Panc1 (cell line): ENCODE data around the gene UPB1. TPM values are rescaled to one million over a fixed set of nuclear protein-coding genes. Genes with fewer than 3 reads are reported as not detected.
"Not testable (repeated sequence)": the region's sequence is repeated elsewhere in the genome, so short reads cannot be mapped to it uniquely, and the experiment has no call there.

Source experiments
- ATAC-seq: fragments of 200-7000 bp; cut with Tn5 transposase; 2 replicates; pipeline ENCODE4 v1.9.1; 2020; ENCODE audit warnings: mild to moderate bottlenecking, moderate library complexity
- BruUV-seq: library from RNA; stranded (reverse); fragments of 400-500 nt; replicated peaks from 2 replicates; lab custom pipeline; 2021; lab: Mats Ljungman, UMichigan
- CTCF ChIA-PET: fragments of 300-600 bp; sonication (Branson Sonifier 250); formaldehyde crosslinking; loops from one replicate; lab custom pipeline; 2022; ENCODE audit warnings: antibody characterized with exemption; lab: Charles Lee
- POLR2A ChIA-PET: fragments of 300-600 bp; sonication (Branson Sonifier 250); formaldehyde crosslinking; loops from one replicate; lab custom pipeline; 2022; ENCODE audit warnings: antibody characterized with exemption; lab: Charles Lee
- DNase-seq: peaks from one replicate; pipeline ENCODE4 v3.0.0-alpha.2; 2010; ENCODE audit warnings: low read depth, low spot score
- H3K27ac ChIP-seq: 2 replicates; pipeline ENCODE4 v1.5.1; 2011; ENCODE audit warnings: mild to moderate bottlenecking, low read length, inconsistent platforms
- H3K27me3 ChIP-seq: fragments of 200-500 bp; sonication (Bioruptor generic); 2 replicates; pipeline ENCODE4 v1.6.0; 2014; ENCODE audit warnings: low read length, inconsistent platforms; ENCODE audit not compliant: control insufficient read depth, insufficient read depth
- H3K36me3 ChIP-seq: fragments of 200-500 bp; sonication (Bioruptor generic); 2 replicates; pipeline ENCODE4 v1.5.1; 2014; ENCODE audit warnings: inconsistent platforms, mild to moderate bottlenecking, low read length, moderate library complexity; ENCODE audit not compliant: control insufficient read depth, insufficient read depth
- H3K4me1 ChIP-seq: 2 replicates; pipeline ENCODE4 v1.5.1; 2011; ENCODE audit warnings: inconsistent platforms, mild to moderate bottlenecking, low read length, moderate library complexity; ENCODE audit not compliant: control insufficient read depth, insufficient read depth
- H3K4me3 ChIP-seq, 2 experiments: 2 replicates each; pipeline ENCODE4 v1.5.1; 2011 to 2012; ENCODE audit warnings: low read depth in 2 of 2, low read length in 2 of 2, mild to moderate bottlenecking in 2 of 2, inconsistent platforms in 1 of 2, moderate library complexity in 1 of 2
- H3K9me3 ChIP-seq: fragments of 200-500 bp; sonication (Bioruptor generic); 2 replicates; pipeline ENCODE4 v1.5.1; 2014; ENCODE audit warnings: low read depth, mild to moderate bottlenecking, inconsistent platforms, low read length, moderate library complexity; ENCODE audit not compliant: control insufficient read depth, insufficient read depth
- POLR2AphosphoS5 ChIP-seq: IDR thresholded peaks from 2 replicates; pipeline ENCODE4 v1.6.1; 2012; ENCODE audit warnings: mild to moderate bottlenecking, low read depth, low read length, moderate library complexity
- REST ChIP-seq, 2 experiments: IDR thresholded peaks; 2 replicates each; pipeline ENCODE4 v1.6.1; 2011 to 2012; ENCODE audit warnings: low read depth in 2 of 2, control low read depth in 1 of 2, low read length in 1 of 2, mild to moderate bottlenecking in 1 of 2, moderate library complexity in 1 of 2; ENCODE audit not compliant: insufficient read depth in 1 of 2
- SIN3A ChIP-seq: IDR thresholded peaks from 2 replicates; pipeline ENCODE4 v1.6.1; 2012; ENCODE audit warnings: low read depth, mild to moderate bottlenecking, low read length, moderate library complexity, borderline replicate concordance; ENCODE audit not compliant: insufficient read depth
- TCF7L2 ChIP-seq: IDR thresholded peaks from 2 replicates; pipeline ENCODE4 v1.6.1; 2011; ENCODE audit warnings: mild to moderate bottlenecking, low read depth, low read length, inconsistent platforms
- in situ Hi-C: cut with HindIII; loops from 2 replicates; pipeline ENCODE4 v1.10.0; 2016; ENCODE audit warnings: low sequenced_read_pairs, low pct_unique_long_range_greater_than_20kb
- intact Hi-C: fragments of 100-400 bp; cut with micrococcal nuclease; formaldehyde crosslinking; loops from one replicate; pipeline ENCODE4 v1.10.0; 2022; ENCODE audit not compliant: unreplicated experiment
- total RNA-seq: library from RNA; stranded (reverse); gene quantifications from one replicate; pipeline ENCODE4 v1.2.1, GENCODE V29; 2021; ENCODE audit not compliant: unreplicated experiment
- TF ChIP-seq, protein P1 (sequence below): fragments of 450-650 bp; IDR thresholded peaks from 2 replicates; pipeline ENCODE4 v1.5.1; 2017; ENCODE audit warnings: mild to moderate bottlenecking

The UPB1 gene
- total RNA-seq, 1 experiment from 2014 or later = 0.10 TPM

DNA sequence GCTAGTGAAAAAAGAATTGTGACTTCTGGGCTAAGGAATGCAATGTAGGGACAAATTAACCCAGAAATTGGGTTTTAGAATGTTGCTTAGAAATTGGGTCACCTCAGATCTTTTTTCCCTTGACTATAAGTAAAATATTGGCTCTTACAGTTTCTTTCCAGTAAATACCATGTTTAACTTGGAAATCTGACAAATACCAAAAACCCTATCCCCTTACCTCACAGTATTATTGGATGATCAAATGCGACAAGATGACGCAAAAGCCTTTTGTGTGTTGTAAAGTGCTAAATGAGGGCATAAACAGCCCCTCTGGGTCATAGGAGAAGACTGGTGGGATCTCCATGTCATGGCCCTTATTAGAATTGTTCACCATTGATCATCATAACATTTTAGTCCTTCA is 6.1 kb upstream of the UPB1 start:
- BruUV-seq = no TSS peak
- CTCF ChIA-PET = no interaction called here
- Histone ChIP-seq H3K27me3 (no peaks in the 10 kb centered on the region), H3K4me3 (no peak overlapping the region), H3K4me1 (no peaks in the 10 kb centered on the region), H3K9me3 (no peaks in the 10 kb centered on the region), H3K36me3 (no peaks in the 10 kb centered on the region), H3K27ac (no peak overlapping the region)
- in situ Hi-C loops = no loop called here
- ATAC-seq (no peak), DNase-seq (no peak)
- intact Hi-C loops = no loop called here
- TF ChIP-seq TCF7L2 = no peak
- TF ChIP-seq, protein P1, sequence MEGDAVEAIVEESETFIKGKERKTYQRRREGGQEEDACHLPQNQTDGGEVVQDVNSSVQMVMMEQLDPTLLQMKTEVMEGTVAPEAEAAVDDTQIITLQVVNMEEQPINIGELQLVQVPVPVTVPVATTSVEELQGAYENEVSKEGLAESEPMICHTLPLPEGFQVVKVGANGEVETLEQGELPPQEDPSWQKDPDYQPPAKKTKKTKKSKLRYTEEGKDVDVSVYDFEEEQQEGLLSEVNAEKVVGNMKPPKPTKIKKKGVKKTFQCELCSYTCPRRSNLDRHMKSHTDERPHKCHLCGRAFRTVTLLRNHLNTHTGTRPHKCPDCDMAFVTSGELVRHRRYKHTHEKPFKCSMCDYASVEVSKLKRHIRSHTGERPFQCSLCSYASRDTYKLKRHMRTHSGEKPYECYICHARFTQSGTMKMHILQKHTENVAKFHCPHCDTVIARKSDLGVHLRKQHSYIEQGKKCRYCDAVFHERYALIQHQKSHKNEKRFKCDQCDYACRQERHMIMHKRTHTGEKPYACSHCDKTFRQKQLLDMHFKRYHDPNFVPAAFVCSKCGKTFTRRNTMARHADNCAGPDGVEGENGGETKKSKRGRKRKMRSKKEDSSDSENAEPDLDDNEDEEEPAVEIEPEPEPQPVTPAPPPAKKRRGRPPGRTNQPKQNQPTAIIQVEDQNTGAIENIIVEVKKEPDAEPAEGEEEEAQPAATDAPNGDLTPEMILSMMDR = no peak
- no peak for TF ChIP-seq REST (IDR thresholded peaks at IDR 0.05; ENCODE audit: insufficient read depth in 1 of 2, low read depth in 2 of 2, low read length in 1 of 2)
- no peak for TF ChIP-seq POLR2AphosphoS5
- no peak for TF ChIP-seq SIN3A
- POLR2A ChIA-PET = interaction anchor here (0.6 kb wide), 1 partner anchor 21 kb away, joined by 4 read pairs; no protein-coding TSS in a partner anchor

DNA sequence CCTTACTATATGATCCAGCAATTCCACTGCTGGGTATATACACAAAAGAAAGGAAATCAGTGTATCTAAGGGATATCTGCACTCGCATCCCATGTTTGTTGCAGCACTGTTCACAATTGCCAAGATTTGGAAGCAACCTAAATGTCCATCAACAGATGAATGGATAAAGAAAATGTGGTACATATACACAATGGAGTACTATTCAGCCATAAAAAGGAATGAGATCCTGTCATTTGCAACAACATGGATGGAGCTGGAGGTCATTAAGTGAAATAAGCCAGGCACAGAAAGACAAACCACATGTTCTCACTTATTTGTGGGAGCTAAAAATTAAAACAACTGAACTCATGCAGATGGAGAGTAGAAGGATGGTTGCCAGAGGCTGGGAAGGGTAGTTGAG is 5.7 kb upstream of the UPB1 start:
- in situ Hi-C loops, H3K9me3 ChIP-seq, H3K4me1 ChIP-seq, BruUV-seq, intact Hi-C loops, H3K27me3 ChIP-seq, H3K27ac ChIP-seq, CTCF ChIA-PET, DNase-seq, POLR2A ChIA-PET, H3K36me3 ChIP-seq, ATAC-seq, H3K4me3 ChIP-seq: not testable (repeated sequence)

- Histone ChIP-seq H3K36me3 (no peaks in the 10 kb centered on the region), H3K27ac (no peak overlapping the region), H3K27me3 (no peaks in the 10 kb centered on the region), H3K4me1 (no peaks in the 10 kb centered on the region), H3K4me3 (no peak overlapping the region), H3K9me3 (no peaks in the 10 kb centered on the region)
- in situ Hi-C loops = no loop called here
- TF ChIP-seq REST (IDR thresholded peaks at IDR 0.05; ENCODE audit: insufficient read depth in 1 of 2, low read depth in 2 of 2, low read length in 1 of 2) (no peak), POLR2AphosphoS5 (no peak), SIN3A (no peak), TCF7L2 (no peak)
- TF ChIP-seq, protein P1 = no peak
- ATAC-seq = no peak
- CTCF ChIA-PET = no interaction called here
- intact Hi-C loops = no loop called here
- no TSS peak for BruUV-seq
- DNase-seq = no peak
- POLR2A ChIA-PET = no interaction called here
Observed at GRCh38 chr22:24492391-24492790, 2.7 kb upstream of the UPB1 start.
